ENCODE results near the gene MYOF.
"Not testable (repeated sequence)": the region's sequence is repeated elsewhere in the genome, so short reads cannot be mapped to it uniquely, and the experiment has no call there.

The MYOF gene

GRCh38 chr10:93422118-93422517, 60.0 kb downstream of the MYOF start:
- no peak for DNase-seq

- no peak for DNase-seq
Observed at GRCh38 chr10:93420944-93421825, 60.9 kb downstream of the MYOF start.

DNA sequence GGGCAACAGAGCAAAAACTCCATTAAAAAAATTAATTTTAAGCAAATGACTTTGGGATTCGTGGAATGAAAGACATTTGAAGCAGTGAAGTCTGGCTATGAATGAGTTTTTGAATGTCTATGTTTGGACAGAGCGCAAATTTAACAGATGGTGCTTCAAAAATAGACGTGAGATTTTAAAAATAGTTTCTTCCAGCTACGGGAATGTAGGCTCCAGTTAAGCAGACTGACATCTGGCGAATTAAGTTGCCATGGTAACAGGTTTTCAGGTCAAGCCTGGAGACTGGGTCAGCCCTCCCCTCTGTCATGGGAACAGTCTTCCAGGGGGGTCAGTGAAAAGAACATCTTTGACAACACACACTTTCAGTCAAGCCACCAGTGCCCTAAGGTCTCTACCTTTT, 62.0 kb downstream of the MYOF start:
- no peak for DNase-seq

DNA sequence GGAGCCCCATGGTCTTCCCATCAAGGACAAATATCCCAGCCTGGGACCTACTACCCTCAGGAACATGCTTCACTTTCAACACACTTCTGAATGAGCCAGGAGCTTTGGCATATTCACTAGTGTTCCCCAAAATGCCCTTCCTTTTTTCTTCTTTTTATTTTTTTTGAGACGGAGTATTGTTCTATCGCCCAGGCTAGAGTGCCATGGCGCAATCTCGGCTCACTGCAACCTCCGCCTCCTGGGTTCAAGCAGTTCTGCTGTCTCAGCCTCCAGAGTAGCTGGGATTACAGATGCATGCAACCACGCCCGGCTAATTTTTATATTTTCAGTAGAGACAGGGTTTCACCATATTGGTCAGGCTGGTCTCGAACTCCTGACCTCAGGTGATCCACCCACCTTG, 63.1 kb downstream of the MYOF start:
- not testable (repeated sequence) for DNase-seq

DNA sequence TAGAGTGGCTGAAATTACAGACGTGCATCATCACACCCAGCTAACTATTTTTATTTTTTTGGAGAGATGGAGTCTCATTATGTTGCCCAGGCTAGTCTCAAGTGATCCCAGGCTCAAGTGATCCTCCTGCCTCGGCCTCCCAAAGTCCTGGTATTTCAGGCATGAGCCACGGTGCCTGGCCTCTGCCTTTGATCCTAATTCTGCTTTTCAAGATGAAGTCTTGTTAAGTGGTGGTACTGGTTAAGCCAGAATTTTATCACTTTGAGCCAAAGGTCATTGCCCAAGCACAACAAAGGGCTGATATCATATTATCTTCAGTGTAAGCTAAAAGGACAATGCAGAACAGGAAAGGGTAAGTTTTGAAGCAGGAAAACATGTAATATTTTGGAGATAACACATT, 64.2 kb downstream of the MYOF start:
- DNase-seq, result no peak

- DNase-seq, result no peak
Observed at GRCh38 chr10:93417266-93417665, 64.9 kb downstream of the MYOF start.

GRCh38 chr10:93416824-93417223, 65.3 kb downstream of the MYOF start:
- DNase-seq, result no peak

DNA sequence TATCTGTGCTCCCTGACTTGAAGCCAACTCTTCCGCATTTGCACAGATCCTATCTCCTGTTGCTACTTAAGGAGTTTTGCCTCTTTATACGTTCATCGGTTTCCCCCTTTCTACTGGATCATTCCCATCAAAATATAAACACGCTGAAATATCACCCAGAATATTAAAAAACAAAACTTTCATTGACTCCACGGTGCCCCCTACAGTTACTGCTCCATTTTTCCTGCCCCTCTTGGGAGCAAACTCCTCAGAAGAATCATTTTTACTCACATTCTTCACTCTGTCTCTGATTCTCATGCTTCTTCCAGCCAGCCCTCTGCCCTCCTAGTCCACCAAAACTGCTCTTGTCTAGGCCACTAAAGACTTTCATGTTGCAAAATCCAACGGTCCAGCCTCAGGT, 66.4 kb downstream of the MYOF start:
- no peak for DNase-seq

- peak in 1 of 2 donors; percentile 13 for DNase-seq
Observed at GRCh38 chr10:93413252-93413689, 68.9 kb downstream of the MYOF start.

DNA sequence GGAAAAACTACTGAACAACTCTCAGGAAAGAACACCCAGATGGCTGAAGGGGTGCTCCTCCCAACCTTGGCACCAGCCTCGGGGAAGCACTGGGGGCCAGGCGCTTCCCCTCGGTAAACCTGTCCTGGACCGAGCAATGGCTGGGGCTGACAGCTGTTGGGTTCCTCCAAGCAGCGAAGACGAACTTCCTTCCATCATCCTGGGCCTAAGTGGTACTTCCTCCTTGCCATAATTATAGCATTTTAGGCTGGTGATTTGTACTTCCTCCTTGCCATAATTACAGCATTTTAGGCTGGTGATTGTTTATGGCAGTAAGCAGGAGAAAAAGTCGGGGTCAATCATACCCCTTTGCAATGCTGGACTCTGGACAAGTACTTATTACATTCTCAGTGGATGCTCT, 69.3 kb downstream of the MYOF start:
- DNase-seq, result no peak

DNA sequence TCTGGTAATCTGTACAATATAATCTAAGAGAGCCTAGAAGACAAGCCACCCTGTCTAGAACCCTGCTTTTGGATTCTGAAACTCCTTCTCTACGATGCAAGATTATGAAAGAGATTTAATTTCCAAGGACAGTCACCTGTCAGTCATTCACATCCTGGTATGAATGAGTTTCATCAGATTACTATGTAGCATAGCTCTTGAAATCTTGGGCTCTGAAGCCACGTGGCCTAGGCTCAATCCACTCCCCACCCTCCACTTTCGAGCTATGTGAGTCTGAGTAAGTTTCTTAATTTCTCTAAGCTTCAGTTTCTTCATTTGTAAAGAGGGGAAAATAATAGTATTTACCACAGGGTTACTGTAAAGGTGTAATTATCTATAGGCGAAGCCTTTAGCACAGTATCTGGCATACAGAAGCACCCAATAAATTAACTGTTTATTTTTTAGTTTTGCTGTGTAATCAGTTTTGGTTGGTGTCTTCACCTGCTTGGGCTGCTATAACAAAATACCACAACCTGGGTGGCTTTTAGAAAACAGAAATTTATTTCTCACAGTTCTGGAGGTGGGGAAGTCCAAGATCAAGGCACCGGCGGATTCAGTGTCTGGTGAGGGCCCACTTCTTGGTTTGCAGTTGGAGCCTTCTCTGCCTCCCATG, 71.3 kb downstream of the MYOF start:
- DNase-seq, result no peak

DNA sequence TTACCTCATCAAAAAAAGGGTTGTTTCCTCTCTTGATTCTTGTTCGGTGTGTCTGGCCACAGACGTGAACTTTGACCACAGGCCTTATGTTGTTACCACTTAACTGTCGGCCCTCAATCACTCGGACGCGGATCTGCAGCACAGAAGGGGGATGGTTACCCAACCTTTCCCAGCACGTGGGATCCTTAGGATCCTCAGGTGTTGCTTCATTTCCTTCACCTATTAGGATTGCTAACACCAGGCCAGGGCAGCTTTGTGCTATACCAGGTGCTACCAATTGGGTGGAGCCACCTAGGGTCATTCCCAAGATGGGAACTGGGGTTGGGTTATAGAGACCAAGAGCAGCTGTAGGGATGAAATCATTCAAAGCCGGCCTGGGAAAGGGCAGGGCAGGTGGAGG, 73.4 kb downstream of the MYOF start:
- no peak for DNase-seq

DNA sequence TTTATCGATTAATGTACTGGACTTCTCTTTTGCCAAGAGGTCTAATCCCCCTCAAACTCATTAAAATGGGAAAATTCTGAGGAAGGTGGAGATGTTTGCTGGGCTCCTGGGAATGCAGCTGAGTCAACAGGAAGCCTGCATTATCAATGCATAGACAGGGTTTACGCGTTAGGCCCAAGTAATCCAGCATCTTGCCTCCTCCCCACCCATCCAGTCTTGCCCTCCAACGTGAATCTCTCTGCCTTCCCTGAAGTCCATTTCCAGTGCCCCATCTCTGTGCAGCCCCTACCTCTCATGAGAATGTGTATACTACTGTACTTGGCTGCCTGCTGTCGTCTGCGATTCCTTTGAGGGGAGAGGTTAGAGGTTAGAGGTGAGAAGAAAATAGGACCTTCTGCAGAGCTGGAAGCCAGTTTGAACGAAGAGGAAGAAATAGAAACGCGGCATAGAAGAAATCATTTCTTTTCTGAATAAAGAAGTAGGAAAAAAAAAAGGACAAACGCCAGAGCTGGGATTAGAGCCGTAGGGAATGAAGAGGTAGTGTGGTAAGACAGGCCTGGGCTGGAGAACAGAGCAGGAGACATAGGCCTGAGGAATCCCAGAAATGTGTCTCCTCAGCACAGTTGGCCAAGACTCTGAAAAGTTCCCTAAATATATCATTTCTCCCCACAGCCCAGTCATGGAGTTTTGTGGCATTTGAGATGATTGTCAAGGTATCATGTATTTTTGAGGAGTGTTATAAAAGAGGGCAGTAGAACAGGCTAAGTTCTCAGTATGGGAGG, 75.6 kb downstream of the MYOF start:
- no peak for DNase-seq

GRCh38 chr10:93404048-93404354, 78.1 kb downstream of the MYOF start:
- no peak for DNase-seq

GRCh38 chr10:93403152-93404047, 78.7 kb downstream of the MYOF start:
- no peak for DNase-seq

DNA sequence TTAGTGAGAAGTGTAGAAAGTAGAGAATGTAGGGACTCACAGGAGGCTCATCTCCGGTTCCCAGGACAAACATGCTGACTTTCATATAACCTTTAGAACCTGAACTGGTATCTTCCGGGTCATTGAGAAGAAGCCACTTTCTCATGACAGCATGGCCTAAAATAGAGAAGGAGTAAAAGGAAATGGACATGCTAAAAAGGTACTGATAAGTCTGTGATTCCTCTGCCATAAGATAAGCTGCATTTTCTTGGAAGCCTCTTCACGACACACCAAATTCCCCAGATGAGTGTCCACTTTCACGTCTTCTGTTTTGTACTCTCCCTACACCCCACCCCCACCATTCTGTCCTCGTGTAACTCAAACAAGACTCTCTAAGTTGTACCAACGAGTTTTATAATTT, 79.9 kb downstream of the MYOF start:
- no peak for DNase-seq

GRCh38 chr10:93398528-93398927, 83.6 kb downstream of the MYOF start:
- no peak for DNase-seq

DNA sequence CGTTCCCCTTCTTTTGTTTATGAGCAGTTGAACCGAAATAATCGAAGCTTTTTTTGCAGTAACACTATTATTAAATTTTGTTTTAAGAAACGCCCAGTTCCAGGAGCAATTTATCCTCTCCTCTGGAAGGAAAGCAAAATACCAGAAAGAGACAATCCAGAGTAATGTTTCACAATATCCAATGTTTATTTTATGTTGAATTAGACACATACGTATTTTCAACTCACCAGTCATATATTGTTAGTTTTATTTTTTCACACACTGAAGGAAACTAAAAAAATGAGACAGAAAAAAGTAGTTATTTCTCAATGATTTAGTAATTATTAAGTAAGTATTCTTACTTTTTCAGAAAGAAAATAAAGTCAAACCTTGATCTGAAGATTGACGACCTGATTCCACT, 85.1 kb downstream of the MYOF start:
- no peak for DNase-seq

GRCh38 chr10:93393211-93393610, 88.9 kb downstream of the MYOF start:
- DNase-seq, result no peak

DNA sequence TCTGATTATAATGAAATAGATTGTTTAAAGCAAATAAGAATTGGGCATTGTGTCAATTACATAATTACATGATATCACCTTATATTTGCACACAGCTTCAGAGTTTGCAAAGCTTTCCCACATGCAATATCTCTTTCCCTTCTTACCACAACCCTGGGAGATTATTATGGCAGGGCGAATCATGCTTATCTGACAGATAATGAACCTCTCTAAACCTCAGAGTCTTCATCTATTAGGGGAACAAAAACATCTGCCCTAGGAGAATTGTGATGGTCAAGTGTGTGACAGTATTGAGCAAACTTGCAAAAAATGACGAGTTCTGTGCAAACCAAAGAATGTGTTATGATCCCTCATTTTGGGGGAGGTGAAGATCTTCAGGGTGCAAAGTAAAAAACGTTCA, 90.0 kb downstream of the MYOF start:
- no peak for DNase-seq

- no peak for DNase-seq
Observed at GRCh38 chr10:93390306-93391090, 91.6 kb downstream of the MYOF start.
